ENCODE results near the gene SCLY.
A peak's percentile ranks its signal among the peaks of the same experiment; 100 is the strongest.
"Not testable (repeated sequence)": the region's sequence is repeated elsewhere in the genome, so short reads cannot be mapped to it uniquely, and the experiment has no call there.

Gene SCLY

DNA sequence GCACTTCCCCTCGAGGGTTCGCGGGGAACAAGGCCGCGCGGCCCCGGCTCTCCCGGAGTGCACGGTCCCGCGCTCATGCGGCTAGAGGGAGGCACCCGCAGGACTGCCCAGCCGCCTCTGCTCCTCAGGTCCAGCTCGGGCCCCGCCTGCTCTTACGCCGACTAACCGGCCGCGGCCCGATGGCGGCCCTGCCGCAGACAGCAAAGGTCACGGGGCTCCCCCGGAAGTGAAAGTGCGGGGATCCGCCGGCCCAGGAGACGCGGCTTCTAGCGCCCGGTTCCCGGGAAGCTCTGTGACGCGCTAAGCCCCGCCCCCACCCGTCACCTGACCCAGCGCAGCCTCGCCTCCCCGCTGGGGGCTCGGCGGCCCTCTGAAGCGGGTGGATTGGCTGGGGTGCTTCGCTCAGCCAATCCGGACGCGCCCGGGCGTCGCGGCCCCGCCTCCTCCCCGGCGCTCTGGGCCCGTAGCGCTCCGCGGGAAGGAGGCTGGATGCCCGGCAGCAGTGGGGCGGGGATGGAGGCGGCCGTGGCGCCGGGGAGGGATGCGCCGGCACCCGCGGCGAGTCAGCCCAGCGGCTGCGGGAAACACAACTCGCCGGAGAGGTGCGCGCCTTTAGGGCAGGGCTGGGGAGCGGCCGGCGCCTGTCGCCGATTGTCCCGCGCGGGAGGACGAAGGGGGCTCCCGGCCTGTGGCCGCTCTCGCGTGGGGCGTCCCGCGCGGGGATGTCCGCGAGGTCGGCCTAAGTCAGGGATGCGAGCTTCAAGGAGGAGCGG is at the start of gene SCLY:
Gene SCLY (plus strand): TSS at position 460 of the 773 bp plus-strand sequence. CDS start 54 bp downstream, at position 514.
- DNase-seq: peak; percentile 90

DNA sequence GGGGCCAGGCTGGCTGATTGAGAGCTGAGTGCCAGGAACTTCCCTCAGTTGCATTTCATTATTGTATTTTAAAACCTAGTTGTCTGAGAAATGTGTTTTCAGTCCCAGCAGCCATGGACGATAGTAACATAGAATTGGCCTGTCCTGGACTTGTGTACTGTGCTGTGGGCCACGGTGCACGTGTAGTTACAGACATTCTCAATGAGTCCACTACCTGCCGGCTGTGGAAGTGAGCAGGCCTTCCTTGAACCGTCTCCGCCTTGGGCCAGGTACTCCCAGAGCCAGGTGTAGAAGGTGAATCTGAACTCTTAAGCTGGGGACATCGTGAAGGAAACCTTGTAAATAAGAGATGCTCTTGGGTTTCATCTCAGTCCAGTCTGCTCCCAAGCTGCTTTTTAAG is 47.0 kb upstream of the SCLY start:
- DNase-seq: no peak

DNA sequence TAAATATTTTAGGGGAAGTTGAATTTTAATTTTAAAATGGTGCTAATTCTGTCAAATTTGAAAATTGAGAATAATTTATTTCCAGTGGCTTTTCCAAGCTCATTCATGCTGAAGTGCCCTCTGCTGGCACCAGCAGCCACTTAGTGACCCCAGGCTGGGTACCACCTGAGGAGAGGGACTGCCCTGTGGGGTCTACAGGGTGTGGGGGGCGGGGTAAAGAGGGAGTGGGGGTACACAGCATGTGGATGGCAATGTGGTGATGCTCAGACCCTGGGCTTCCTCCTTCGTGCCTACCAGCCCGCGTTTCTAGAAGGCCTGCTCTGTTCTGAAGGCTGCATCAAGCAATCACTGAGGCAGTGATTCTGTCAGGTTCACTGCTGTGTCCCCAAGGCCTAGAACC is 45.1 kb upstream of the SCLY start:
- no peak for DNase-seq

DNA sequence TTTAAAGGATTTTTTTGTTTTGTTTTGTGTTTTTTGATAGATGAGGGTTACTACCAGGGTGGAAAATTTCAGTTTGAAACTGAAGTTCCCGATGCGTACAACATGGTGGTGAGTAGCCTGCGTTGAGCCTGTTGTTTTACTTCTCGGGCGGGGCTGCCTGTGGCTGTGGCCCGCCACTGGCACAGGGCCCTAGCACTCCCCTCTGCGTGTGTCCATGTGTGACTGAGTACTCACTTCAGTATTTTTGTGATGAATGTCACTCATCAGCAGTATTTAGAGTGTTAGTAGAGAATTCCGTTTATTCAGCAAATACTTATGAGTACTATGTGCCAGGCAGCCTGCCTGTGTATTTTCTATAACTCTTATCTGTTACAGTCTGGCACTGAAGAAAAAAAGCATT is 44.3 kb upstream of the SCLY start:
- no peak for DNase-seq

GRCh38 chr2:238019962-238020361 is 40.8 kb upstream of the SCLY start:
- no peak for DNase-seq

- no peak for DNase-seq
These were observed 40.0 kb upstream of the SCLY start for GRCh38 chr2:238020816-238021215.

- DNase-seq: no peak
These were observed 39.5 kb upstream of the SCLY start for GRCh38 chr2:238021327-238021726.

GRCh38 chr2:238022594-238023157 is 38.1 kb upstream of the SCLY start:
- DNase-seq: no peak

DNA sequence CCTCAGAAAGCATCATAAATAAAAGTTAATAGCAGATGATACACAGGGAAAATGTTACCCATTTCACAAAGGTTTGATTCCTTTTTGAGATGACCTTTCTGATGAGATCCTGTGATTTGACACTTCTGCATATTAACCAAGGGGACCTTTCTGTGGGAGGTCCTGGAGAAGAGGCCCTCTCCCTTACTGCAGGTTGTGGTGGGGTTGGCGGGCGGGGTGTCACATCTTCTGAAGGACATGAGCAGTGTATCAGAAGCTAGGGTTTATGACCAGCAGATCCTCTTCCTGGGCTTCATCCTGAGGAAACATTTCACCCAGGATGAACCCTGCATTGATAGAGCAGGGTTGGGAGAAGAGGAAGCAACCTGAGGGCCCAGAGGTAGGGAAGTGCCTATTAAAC is 37.2 kb upstream of the SCLY start:
- no peak for DNase-seq

DNA sequence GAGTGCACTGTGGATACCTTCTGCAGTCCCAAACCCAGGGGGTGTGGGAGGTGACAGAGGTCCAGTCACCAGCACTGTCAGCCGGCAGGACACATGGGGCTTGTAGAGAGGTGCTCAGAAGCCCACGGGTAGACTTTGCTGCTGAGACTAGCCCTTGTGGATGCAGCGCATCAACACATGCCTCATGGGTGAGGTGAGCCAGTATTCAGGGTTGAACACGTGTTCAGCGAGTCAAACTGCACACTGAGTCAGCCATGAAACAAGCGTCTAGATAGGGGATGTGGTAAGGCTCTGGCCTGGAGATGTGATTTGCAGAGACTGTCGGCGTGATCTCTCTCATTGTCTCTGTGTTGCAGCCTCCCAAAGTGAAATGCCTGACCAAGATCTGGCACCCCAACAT is 35.8 kb upstream of the SCLY start:
- no peak for DNase-seq

GRCh38 chr2:238025741-238026360 is 35.0 kb upstream of the SCLY start:
- DNase-seq: no peak

- DNase-seq: no peak
These were observed 33.7 kb upstream of the SCLY start for GRCh38 chr2:238027058-238027457.

DNA sequence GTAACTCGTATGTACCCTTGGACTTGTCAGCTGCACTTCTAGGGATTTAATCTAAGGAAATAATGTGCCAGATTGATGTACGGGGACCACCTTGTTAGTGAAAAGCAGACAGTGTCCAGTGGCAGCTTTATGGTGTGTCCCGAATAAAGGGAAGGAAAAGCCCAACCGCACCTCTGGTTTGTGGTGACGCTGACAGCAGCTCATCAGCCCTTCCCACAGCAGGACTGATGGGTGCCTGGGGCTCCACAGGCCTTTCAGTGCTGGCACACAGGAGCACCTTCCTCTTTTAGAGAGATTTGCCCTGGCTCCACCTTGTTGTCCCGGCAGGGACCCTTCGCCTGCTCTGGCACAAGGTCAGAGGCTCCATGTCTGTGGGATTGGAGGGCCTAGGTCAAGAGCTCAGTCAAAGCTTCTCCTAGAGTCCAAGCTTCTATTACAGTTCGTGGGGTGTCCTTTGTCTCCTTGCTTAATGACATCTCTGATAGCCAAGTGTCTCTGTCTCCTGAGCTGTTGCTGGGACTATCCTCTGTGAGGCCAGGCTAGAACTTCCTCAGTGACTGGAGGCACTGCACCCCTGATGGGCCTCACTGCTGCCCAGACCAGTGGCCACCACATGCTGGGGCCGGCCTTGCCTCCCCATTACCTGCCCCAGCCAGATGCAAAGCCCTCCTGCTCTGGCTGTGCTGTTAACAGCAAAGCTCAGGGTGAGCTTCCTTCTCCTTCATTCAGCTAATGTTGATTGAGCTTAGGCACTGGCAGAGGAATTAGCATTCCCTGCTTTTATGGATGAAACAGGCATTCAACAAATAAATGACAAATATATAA is 33.0 kb upstream of the SCLY start:
- DNase-seq: no peak

- DNase-seq: no peak
These were observed 30.9 kb upstream of the SCLY start for GRCh38 chr2:238029853-238030252.

DNA sequence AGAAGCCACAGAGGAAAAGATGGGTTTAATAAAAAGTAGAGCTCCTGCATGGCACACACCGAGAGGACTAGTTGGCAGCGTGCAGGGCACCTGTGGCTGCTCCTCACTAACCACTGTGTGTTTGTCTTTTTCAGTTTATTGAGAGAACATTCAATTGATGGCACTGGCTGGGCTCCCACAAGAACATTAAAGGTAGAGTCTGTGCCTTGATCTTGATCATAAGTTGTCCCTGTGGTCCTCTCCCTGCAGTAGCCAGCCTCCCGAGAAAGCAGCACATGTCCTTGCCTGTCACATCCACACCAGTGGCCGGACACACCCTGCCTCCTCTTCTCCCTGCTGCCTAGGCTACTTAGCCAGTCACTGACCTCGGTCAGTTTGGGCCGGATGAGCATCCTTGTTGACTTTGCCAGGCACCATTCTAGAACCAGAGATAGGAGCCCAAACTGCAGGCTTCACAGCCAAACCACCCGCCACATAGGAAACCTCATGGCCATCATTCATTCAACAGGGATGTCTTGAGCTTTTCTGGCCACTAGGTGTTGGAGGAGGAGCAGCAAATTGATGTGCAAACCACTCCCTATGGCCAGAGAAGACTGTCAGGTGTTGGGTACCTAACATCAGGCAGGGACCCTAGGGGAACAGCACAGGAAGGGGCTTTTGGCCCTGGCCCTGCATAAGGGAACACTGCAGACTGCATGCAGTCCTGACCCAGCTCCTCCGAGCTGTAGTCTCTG is 30.2 kb upstream of the SCLY start:
- DNase-seq: no peak

DNA sequence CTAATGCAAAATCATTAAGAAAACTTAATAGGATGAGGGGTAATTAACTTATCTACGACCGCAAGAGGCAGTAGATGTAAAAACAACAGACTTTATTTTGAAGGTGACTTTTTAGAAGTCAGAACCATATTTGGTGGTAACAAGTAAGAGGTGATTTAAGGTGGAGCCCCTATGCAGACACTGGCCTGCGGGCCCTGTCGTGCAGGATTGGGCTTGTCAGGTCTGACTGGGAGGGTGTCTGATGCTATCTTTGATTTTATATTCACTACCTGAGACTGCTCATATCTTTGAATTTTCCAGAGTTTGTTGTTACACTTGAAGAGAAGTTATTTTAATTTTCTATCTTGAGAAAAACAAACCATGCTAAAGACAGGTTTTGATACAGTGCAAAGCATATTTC is 29.1 kb upstream of the SCLY start:
- no peak for DNase-seq

GRCh38 chr2:238032755-238033337 is 28.0 kb upstream of the SCLY start:
- DNase-seq: no peak

DNA sequence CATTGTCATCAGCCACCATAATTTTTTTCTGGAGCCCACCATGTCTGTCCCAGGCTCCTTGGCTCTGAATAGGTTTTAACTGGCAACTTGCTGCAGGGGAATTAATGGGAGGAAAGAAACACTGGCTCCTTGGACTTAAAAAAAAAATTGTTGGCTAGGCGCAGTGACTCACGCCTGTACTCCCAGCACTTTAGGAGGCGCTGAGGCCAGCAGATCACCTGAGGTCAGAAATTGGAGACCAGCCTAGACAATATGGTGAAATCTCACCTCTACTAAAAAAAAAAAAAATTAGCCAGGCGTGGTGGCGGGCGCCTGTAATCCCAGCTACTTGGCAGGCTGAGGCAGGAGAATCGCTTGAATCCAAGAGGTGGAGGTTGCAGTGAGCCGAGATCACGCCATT is 26.8 kb upstream of the SCLY start:
- DNase-seq: not testable (repeated sequence)

DNA sequence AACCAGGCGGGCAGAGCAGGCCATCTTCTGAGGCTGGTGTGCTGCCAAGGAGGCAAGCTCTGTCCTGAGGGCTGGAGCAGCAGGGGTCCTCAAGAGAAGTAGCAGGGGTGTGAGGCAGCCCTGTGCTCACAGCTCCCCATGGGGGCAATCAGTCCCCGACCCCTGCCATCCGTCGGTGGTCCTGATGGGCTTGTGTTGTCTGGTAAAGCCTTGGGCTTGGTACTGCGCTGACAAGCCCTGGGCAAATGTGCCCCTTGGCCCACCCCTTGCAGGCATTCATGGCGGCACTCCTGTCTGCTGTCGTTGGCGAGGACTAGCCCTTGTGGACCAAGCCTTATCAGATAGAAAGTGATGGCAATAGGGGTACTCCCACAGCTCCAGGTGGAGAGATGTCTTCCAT is 22.6 kb upstream of the SCLY start:
- DNase-seq: no peak

DNA sequence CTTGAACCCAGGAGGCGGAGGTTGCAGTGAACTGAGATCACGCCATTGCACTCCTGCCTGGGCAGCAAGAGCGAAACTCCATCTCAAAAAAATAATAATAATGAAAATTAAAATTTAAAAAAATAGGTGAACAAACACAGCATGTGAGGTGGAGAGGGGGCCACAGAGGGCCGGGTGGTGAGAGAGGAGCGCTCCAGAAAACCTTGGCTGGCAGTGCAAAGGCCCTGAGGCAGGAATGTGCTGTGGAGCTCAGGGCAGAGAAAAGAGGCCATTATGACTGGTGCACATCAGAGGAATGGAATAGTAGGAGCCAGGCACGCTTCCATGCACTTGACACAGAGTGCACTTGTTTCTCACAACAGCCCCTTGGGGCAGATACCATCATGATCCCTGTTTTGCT is 21.6 kb upstream of the SCLY start:
- DNase-seq: no peak

GRCh38 chr2:238039985-238040384 is 20.8 kb upstream of the SCLY start:
- no peak for DNase-seq

- no peak for DNase-seq
These were observed 19.9 kb upstream of the SCLY start for GRCh38 chr2:238040918-238041317.

All from NCI-H748 treated with DMSO at 0.1 percent for 48 hours (cell line).